DMS 273 treated with DMSO at 0.1 percent for 48 hours (cell line): ENCODE data around the gene SRC.

Source experiments
- DNase-seq: peaks from one replicate; lab custom pipeline; 2025; lab: John Stamatoyannopoulos, UW

SRC gene

DNA sequence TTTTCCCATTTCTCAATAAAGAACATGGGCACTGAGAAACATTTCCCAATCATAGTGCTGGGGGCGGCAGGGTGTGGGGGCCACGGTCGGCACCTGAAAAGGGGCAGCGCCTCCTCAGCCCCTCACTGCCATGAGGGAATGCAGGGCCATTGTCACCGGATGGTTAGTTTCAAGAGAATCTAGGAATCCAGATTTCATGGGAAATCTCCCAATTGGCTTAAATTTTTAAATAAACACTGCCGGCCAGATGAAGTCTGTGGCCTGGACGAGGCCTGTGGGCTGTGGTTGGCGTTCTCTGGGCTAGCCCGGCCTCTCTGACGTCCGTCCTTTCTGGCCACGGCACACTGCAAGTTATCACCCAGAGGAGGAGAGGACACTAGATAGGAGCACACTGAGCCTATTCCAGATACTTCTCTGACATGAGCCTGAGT, 30.9 kb upstream of the SRC start:
- no peak for DNase-seq

DNA sequence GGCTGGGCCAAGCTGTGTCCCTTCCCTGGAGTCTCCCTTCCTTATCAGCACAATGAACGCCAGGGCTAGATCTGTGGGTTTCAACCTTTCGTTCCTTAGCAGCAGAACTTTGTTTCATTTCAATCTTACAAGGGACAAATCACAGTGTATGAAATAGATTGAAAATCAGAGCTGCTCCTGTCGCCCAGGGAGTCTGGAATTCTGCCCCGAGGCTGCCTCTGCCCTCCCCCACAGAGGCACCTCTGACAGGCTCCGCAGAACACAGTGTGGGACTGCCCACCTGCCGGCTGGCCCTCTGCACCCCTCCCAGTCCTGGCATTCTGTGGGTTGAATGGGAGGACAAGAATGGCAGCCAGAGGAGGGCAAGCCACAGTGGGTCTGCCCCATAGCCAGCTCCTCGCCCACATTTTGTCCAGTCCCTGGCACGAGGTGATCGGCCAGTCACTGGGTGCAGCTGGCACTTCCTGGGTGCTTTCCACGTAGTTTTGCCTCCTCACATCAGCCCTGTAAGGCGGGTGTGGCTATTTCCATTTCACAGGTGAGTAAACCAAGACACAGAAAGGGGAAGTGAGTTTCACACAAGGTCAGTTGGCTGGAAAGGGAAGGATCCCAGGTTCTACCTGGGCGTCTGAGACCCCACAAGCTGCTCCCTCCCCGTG, 30.4 kb upstream of the SRC start:
- no peak for DNase-seq

DNA sequence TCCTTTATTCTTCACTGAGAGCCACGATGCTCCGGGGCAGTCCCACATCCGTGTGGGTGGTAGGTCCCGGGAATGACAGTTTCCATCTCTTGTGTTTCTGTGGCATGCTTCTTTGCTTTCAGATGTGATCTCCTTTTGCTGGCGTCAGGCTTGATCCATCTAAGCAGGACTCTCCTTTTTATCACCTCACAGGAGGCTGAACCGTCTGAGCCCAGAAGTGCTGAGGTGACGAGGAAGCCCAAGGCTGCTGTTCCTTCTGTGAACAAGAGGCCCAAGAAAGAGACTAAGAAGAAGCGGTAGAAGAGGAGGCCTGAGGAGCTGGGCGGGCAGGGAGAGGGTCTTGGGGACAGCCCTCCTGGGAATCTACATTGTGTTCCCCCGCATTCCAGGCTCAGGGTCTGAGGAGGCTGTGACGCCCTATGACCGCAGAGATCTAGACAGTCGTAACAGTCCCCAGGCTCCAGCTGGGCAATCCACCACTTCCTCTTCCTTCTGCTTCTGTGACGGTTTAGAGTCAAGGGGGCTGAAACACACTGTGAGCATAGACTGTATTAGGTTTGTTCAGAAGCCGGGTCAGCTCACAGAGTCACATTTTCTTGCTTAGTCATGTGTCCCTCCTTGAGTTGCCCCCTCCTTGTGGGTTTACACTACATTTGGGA, 29.7 kb upstream of the SRC start:
- no peak for DNase-seq

DNA sequence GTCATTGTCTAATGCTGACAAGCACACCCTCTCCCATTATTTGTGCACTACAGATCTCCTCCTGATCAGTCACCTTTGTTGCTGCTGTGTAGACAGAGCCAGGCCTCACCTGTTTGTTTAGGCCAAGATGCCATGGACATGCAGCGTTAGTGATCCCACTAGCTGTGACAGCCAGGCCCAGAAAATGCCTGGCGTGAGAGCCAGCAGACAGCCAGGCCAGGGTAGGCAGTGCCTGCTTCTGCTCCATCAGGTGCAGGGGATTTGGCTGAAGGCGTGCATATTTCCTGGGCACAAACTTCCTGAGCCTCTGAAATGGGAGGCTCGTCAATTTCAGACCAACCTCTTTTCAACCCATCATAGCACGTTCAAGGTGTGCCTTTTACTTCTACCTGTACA, 29.2 kb upstream of the SRC start:
- no peak for DNase-seq

DNA sequence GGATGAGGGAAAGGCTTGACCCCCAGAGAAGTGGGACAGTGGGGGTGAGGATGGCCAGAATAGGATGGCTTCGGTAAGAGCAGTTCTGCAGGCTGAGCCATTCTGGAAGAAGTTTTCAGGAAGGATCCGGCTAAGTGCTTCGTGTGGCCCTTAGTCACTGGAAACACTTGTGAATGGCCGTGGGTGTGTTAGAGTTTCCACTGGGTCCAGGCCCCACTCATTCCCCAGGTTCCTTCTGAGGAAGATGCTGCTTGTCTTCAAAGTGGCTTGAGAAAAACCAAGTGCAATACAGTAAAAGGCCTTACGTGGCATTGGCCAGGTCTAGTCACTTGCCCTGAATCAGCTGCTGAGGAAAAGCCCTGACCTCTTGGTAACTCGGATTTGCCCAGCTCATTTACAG, 28.6 kb upstream of the SRC start:
- no peak for DNase-seq

DNA sequence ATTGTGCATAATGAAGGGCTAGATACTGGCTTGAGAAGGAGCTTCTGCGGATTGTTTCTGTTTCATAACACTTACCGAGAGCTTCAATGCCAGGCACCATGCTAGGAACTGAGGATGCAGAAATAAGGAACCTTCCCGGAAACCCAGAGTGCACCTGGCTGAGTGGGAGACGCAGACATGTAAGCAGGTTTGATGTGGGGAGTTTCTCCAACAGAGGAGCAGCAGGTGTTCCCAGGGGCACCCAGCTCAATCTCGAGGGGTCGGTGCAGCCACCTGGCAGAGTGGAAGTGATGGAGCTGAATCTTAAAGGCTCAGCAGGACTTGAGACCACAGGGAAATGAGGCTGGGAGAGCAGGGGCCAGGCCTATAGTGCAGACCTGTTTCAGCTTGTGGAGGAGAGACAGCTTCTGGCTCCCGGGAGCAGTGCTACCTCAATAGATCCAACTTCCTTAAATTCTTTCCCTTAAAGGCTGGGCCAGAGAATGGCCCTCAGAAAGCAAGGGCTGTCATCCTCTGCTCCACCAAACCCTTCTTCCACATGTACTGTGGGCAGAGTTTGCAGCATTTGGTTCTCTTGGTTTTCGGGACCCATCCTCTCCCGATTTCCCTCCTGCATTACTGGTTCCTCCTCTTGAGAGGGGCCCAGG, 27.8 kb upstream of the SRC start:
- no peak for DNase-seq

DNA sequence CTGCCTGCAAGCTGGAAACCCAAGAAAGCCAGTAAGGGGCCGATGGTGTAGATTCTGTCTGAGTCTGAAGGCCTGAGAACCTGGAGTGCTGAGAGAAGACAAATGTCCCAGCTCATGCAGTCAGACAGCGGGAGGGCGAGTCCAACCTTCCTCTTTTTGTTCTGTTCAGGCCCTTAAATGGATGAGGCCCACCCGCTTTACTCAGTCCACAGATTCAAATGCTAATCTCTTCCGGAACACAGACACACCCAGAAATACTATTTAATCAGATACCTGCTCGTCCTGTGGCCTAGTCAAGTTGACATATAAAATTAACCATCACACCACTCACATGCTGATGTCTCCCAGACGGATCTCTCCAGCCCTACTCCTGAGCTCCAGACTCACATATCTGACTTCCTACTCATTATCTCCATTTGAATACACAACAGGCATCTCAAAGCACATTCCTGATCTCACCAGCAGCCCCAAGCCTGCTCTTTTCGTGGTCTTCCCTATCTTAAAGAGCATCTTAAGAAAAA, 26.7 kb upstream of the SRC start:
- no peak for DNase-seq

DNA sequence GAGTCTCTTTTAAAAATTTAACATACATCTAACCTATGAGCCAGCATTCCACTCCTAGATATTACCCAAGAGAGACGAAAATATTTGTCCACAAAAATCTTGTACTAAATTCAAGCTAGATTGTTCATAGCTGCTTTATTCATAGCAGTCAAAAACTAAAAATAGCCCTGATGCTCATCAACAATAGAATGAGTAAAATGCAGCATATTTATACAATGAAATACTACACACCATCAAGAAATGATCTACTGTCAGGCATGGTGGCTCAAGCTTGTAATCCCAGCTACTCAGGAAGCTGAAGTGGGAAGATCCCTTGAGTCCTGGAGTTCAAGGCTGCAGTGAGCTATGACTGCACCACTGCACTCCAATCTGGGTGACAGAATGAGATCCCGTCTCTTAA, 22.0 kb upstream of the SRC start:
- no peak for DNase-seq

DNA sequence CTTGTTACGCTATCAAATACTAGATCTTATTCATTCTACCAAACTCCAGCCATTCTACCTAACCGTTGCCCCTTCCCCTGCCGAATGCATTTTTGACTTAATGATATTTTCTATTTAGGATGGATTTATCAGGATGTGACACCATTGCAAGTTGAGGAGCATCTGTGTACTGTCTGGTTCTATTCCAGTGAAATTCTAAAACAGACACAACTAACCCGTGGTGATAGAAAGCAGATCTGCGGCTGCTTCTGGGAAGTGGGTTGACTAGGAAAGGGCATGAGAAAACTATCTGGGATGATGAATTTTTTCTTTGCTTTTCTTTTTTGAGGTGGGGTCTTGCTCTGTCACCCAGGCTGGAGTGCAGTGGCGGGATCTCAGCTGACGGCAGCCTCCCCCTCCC, 20.7 kb upstream of the SRC start:
- DNase-seq: no peak

DNA sequence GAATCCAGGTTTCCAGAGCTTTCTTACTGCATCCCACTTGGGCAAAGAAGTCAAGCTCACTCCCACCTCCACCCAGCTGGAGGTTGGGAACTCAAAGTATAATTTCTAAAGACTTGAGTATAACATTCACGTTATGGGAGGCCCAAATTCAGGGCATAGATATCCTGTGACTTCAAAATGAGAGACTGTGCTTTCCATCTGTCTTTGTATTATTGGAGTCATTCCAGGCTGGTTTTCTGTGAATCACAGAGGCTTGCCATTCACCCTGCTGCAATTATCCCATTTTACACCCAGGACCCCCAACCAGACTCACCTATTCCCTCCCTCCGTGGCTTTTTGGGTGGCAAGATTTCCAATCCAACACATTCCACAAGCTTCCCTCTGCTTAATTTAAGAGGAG, 19.3 kb upstream of the SRC start:
- DNase-seq: no peak

DNA sequence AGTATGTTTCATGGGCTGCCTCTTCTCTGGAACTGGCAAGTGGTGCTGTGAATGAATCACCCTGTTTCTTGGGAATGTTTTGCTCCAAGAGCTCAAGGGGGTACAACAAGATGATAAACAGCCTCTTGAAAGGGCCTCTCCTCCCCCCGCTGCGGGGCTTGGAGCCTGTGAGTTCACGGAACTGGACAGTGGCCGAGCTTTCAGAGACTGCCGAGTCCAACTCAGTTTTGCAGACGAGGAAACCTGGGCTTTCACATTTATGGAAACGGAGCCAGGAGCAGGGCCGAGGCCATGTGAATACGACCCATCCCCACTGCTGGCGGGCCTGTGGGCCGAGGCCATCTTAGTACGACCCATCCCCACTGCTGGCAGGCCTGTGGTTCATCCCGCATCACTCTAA, 18.2 kb upstream of the SRC start:
- DNase-seq: no peak

DNA sequence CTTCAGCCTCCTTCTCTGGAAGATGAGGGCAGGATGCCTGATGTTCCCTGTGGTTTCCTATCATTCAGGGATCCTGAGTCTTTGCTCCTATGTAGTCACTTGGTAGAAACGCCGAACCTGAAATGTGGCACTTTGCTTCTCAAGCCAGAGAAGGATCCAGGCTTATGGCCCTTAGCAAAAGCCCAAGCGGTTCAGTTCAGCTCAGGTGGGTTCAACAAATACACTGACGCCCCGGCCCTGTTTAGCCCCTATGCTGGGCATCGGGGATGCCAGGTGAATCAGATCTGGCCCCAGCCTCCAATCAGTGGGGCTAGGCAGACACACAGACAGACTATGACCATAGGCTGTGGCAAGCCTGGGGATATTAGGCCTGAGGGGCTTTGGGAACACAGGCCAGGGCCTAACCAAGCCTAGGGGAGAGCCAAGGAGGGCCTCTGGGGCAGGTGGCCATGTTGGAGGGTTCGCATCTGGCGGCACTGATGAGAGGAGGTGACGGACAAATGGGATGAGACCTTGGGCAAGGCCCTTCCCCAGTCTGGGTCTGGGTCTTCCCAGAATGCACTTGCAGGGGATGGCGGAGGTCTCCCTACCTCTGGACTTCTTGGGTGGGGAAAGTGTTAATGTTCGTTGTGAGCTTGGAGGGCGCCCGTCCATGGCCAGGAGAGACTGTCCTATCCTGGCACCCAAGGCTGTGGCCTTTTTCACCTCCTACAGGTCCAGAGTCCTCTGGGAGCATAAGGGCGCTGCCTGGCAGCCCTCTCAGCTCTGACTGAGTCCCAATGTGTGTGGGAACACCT, 17.6 kb upstream of the SRC start:
- DNase-seq: no peak

DNA sequence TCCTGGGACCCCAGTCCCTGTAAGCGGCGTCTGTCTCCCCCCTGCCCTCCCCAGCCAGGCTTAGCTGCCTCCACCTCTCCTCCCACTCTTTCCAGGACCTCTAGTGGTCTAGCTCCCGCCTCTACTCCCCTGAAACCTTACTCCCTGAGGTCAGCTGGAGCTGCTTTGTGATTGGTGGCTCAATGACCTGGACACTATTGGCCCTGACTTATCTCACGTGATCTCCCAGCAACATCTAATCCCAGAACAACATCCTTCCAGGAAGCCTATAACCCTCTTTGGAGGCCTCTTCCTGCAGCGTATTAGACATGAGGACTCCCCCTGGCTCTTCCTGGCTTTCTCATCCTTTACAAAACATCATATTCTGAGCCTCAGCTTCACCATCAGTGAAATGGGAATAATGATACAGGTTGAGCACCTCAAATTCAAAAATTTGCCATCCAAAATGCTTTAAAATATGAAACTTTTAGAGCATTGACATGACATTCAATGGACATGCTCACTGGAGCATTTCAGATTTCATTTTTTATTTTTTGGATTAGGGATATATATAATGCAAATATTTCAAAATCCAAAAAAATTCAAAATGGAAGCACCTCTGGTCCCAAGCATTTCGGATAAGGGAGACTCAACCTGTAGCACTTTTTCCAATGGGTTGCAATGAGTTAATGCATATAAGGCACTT, 16.3 kb upstream of the SRC start:
- no peak for DNase-seq

DNA sequence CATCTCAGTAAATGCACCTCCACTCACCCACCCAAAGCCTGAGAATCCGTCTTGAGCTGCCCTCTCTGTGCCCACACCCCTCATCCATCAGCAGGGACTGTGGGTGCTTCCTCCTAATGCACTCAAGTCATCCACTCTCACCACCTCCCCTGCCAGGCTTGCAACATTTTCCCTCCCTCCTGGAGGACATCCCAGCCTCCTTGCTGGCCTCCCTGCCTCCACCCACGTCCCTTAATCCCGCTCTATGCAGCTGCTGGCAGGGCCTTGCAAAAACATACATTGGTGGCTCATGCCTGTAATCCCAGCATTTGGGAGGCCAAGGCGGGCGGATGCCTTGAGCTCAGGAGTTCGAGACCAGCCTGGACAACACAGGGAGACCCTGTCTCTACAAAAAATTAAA, 15.6 kb upstream of the SRC start:
- DNase-seq: no peak

DNA sequence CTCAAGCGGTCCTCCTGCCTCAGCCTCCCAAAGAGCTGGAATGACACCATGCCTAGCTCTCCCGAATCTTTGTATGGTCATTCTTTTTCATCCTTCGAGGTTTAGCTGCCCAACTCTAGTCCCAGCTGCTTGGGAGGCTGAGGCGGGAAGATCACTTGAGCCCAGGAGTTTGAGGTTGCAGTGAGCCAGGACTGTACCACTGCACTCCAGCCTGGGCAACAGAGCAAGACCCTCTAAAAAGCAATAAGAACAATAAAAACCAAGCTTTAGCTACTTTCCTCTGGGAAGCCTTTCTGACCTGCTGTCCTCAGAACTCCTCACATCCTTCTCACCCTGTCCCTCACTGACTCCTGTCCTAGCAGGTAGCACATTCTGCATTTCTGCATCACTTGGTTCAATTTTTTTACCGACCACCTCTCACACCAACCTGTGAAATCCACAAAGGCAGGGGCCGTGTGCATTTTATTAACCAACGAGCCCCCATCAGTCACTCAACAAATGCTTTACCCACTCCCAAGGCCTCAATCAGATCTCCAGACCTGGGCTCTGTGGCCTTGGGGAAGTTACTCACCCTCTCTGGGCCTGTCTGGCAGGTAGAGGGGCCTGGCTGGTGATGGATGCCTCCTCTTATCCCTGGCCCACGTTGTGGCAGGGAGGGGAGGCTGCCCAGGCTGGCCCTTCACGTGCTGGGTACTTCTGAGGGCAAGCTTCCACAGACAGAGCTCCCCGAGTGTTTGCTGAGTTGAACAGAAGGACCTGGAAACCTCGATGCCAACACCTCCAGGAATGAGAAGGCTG, 14.7 kb upstream of the SRC start:
- no peak for DNase-seq

DNA sequence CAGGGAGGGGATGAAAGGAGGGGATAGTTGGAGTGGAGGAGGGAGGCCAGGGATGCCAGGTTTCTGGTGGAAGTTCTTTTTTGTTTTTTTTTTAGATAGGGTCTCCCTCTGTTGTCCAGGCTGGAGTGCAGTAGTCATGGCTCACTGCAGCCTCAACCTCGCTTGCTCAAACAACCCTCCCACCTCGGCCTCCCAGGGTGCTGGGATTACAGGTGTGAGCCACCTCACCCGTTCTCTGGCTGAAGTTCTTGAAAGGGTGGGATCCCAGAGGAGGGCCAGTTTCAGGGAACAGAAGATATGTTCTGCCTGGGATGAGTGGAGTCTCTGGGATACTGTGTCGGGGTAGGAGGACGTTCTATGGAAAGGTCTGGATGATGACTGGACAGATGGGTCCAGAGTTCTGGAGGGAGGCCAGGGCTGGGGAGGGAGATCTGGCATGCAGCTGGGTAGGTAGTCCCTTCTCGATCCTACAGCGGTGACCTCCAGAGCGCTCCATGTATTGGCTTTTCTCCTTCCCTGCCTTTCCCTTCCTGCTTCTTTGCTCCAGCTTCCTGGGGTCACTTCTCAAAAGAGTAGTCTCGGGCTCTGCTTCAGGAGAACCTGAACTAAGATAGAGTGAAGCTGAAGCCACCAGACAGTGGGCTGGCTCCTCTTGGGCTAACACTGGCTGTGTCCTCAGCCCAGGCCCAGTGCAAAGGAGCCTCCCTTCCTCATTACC, 12.7 kb upstream of the SRC start:
- no peak for DNase-seq

DNA sequence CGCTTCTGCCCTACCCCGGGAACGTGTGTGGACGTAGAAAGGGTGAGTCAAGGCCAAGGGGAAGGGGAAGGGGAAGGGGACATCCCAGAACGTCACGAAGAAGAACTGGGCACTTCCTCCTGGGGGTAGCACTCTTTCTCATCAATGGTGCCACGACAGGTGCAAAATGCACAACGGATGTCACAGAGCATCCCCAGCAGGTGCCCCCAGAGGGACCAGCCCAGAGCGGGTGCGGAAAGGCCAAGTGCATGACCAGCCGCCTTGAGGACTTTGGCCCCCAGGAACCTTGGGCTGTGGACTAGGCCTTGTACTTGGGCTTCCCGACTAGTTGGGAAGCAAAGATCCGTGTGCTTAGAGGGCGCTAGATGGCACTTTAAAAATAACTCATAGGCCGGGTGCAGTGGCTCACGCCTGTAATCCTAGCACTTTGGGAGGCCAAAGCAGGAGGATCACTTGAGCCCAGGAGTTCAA, 12.1 kb upstream of the SRC start:
- no peak for DNase-seq

DNA sequence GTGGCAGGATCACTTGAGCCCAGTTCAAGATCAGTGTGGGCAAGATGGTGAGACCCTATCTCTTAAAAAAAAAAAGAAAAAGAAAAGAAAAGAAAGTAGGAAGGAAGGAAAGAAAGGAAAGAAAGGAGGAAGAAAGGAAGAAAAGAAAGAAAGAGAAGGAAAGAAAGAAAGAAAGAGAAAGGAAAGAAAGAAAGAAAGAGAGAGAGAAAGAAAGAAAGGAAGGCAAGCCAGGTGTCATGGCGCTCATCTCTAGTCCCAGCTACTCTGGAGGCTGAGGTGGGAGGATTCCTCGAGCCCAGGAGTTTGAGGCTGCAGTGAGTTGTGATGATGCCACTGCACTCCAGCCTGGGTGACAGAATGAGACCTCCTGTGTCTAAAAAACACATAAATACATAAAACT, 11.5 kb upstream of the SRC start:
- DNase-seq: no peak

DNA sequence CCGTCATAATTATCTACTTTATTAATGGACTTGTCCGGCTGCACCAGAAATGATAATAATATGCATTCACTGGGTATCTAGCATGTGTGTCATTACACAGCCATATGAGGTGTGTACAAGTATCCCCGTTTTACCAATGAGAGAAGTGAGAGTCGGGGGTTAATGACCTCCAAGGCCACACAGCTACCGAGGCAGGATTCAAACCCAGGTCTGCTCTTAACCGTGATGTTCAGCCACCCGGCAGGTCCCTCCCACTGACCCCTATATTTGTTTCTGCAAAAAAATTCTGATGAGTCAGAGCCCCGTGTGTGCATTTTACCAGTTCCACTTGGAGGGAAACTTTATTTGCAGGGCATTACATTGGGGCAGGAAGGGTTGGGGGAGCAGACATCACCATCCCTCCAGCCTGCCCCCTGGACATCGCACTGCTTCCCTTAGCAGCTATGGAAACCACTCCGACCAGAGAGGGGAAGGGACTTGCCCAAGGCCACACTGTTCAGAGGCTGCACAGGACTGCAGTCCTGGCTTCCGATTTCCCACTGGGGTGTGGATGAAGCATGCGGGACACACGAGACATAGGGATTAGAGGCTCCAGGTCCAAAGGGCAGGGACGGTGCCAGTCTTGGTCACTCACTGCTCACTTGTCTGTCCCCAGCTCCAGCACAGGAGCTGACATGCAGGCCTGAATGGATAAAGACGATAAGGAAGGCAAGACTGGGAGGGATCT, 10.1 kb upstream of the SRC start:
- no peak for DNase-seq
